Measurements from ENCODE around the gene PRDM4.

The PRDM4 gene

GRCh38 chr12:107798580-107798979, 37.6 kb upstream of the PRDM4 start:
- DNase-seq (ENCODE audit: extremely low read depth, insufficient read length): no peak
- TF ChIP-seq CTCF (IDR thresholded peaks at IDR 0.05; ENCODE audit: insufficient read depth, low read length, poor library complexity, severe bottlenecking): no peak
- Histone ChIP-seq H3K36me3 (ENCODE audit: control insufficient read depth, insufficient read depth, low read length) (no peaks in the 10 kb centered on the region), H3K4me3 (replicated peaks; ENCODE audit: low read depth, low read length) (no peak overlapping the region), H3K27me3 (replicated peaks; ENCODE audit: control insufficient read depth, insufficient read depth, low read length) (no peaks in the 10 kb centered on the region)

DNA sequence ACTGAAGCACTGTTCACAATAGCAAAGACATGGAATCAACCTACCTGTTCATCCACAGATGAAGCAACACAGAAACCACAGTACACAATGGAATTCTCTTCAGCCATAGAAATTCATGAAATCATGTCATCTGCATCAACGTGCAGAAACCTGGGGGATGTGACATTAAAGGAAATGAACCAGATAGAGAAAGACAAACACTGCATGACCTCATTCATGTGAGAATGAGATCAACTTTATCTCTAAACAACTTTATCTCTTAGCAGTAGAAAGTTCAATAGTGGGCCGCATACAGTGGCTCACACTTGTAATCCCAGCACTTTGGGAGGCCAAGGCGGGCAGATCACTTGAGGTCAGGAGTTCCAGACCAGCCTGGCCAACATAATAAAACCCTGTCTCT, 33.5 kb upstream of the PRDM4 start:
- no peaks in the 10 kb centered on the region for H3K27me3 ChIP-seq (replicated peaks; ENCODE audit: control insufficient read depth, insufficient read depth, low read length)
- H3K36me3 ChIP-seq (ENCODE audit: control insufficient read depth, insufficient read depth, low read length): no peaks in the 10 kb centered on the region
- H3K4me3 ChIP-seq (replicated peaks; ENCODE audit: low read depth, low read length): no peak overlapping the region
- TF ChIP-seq CTCF (IDR thresholded peaks at IDR 0.05; ENCODE audit: insufficient read depth, low read length, poor library complexity, severe bottlenecking): no peak
- DNase-seq (ENCODE audit: extremely low read depth, insufficient read length): no peak

GRCh38 chr12:107791465-107792089, 30.6 kb upstream of the PRDM4 start:
- DNase-seq (ENCODE audit: extremely low read depth, insufficient read length): no peak
- TF ChIP-seq CTCF (IDR thresholded peaks at IDR 0.05; ENCODE audit: insufficient read depth, low read length, poor library complexity, severe bottlenecking): no peak
- Histone ChIP-seq H3K4me3 (replicated peaks; ENCODE audit: low read depth, low read length) (no peak overlapping the region), H3K27me3 (replicated peaks; ENCODE audit: control insufficient read depth, insufficient read depth, low read length) (no peaks in the 10 kb centered on the region), H3K36me3 (ENCODE audit: control insufficient read depth, insufficient read depth, low read length) (no peaks in the 10 kb centered on the region)

GRCh38 chr12:107788690-107789458, 27.9 kb upstream of the PRDM4 start:
- Histone ChIP-seq H3K36me3 (ENCODE audit: control insufficient read depth, insufficient read depth, low read length) (no peaks in the 10 kb centered on the region), H3K4me3 (replicated peaks; ENCODE audit: low read depth, low read length) (no peak overlapping the region), H3K27me3 (replicated peaks; ENCODE audit: control insufficient read depth, insufficient read depth, low read length) (no peaks in the 10 kb centered on the region)
- DNase-seq (ENCODE audit: extremely low read depth, insufficient read length): no peak
- no peak for TF ChIP-seq CTCF (IDR thresholded peaks at IDR 0.05; ENCODE audit: insufficient read depth, low read length, poor library complexity, severe bottlenecking)

DNA sequence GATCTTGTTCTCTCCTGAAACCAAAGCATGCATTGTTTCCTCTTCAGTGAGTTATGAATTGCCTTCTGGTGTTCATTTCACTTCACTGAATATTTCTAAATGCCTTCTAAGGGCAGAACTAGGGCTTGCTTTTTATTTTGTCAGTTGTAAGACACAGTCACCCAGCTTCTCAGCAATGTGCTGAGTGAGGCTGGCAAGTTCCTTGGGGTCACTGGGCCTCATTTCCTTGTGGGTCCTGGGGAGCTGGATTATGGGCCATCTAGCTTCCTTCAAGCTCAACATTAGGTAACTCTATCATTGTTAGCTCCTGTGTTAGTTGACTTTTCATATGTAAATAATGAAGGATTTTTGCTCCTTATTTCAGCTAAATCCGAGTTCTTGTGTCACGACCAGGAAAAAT, 27.3 kb upstream of the PRDM4 start:
- no peak for DNase-seq (ENCODE audit: extremely low read depth, insufficient read length)
- no peaks in the 10 kb centered on the region for H3K27me3 ChIP-seq (replicated peaks; ENCODE audit: control insufficient read depth, insufficient read depth, low read length)
- no peak overlapping the region for H3K4me3 ChIP-seq (replicated peaks; ENCODE audit: low read depth, low read length)
- no peaks in the 10 kb centered on the region for H3K36me3 ChIP-seq (ENCODE audit: control insufficient read depth, insufficient read depth, low read length)
- TF ChIP-seq CTCF (IDR thresholded peaks at IDR 0.05; ENCODE audit: insufficient read depth, low read length, poor library complexity, severe bottlenecking): no peak
